GM13976 (cell line): Measurements from ENCODE around the gene SMIM20.

ENCODE experiments used
- DNase-seq: peaks from one replicate; pipeline ENCODE4 v3.0.0; 2012; ENCODE audit warnings: low spot score
- CTCF ChIP-seq: IDR thresholded peaks from 2 replicates; pipeline ENCODE4 v1.5.1; 2012; ENCODE audit warnings: borderline replicate concordance, mild to moderate bottlenecking; ENCODE audit not compliant: insufficient read depth; ENCODE audit errors: extremely low read depth, missing control alignments, control extremely low read depth
- in situ Hi-C: fragments of 300-500 bp; cut with MboI; formaldehyde crosslinking; loops from one replicate; pipeline ENCODE4 v1.12.0; 2022; ENCODE audit warnings: low sequenced_read_pairs, mixed read lengths, inconsistent platforms; ENCODE audit not compliant: unreplicated experiment

Gene SMIM20

GRCh38 chr4:25873632-25874129, 40.3 kb upstream of the SMIM20 start:
- in situ Hi-C loops, result no loop called here
- no peak for DNase-seq
- TF ChIP-seq CTCF, result no peak

DNA sequence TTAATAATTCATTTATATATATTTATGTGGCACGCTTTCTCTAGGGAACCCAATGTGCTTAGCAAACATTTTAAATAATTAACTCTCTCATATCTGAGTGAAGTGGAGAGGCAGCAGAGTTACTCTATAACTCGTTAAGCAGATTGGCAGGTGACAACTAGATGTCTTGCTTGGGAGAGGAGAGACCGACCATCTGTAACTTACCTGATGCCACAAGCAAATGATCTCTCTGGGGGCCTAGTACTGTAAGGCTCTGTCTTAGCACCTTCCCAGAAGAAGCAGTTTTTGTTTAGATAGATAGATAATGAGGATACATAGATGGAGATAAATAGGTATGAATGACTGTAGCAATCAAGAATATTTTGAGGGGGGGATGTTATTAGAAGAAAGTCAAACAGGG, 39.4 kb upstream of the SMIM20 start:
- in situ Hi-C loops, result no loop called here
- TF ChIP-seq CTCF, result no peak
- DNase-seq, result no peak

DNA sequence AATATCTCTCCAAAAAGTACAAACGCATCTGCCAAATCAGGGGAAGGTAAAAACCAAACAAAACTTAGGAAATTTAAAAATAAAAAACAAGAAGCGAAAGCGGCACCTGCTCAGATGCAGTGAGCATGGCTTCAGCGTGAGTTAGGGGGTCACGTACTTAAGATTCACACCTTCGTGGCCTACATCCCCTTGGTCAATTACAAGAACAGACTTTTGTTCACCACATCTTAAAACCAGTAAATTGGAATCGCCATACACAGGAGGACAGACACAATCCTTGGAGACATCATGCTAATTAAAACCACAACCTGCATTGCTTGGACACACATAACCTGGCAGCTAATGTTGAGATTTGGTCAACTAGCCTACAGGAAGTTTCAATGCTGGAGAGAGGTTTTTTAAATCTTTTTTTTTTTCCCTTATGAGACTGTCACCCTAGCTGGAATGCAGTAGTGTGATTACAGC, 38.7 kb upstream of the SMIM20 start:
- DNase-seq, result no peak
- in situ Hi-C loops, result no loop called here
- no peak for TF ChIP-seq CTCF

- no peak for TF ChIP-seq CTCF
- no peak for DNase-seq
- in situ Hi-C loops, result no loop called here
Observed at GRCh38 chr4:25878676-25879075, 35.3 kb upstream of the SMIM20 start.

GRCh38 chr4:25879091-25879584, 34.9 kb upstream of the SMIM20 start:
- in situ Hi-C loops, result no loop called here
- DNase-seq, result no peak
- TF ChIP-seq CTCF, result no peak

DNA sequence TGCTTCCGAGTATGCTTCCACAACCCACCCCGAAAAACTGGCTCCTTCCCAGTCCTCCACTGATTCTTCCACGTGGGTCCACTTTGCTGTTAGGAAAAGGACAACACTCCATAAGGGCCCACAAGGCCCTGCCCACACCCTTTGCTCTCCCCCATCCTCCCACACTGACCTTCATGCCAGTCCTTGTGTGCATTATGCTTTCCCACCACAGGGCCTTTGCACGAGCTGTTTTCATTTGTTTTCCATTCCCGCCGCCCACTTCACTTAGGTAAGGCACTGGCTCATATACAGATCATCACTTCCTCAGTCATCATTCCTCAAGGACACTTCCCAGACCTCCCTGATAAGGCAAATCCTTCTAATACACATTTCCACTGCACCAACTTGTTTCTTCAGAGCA, 34.4 kb upstream of the SMIM20 start:
- in situ Hi-C loops, result no loop called here
- TF ChIP-seq CTCF, result no peak
- DNase-seq, result no peak
